HG02884 (cell line): ENCODE data around the gene RUFY4.

Experiments
- ATAC-seq: cut with Tn5 transposase; IDR thresholded peaks from one replicate; pipeline ENCODE4 v1.9.1; 2021; ENCODE audit warnings: mild to moderate bottlenecking, moderate library complexity; ENCODE audit not compliant: unreplicated experiment

The RUFY4 gene

GRCh38 chr2:218138047-218138446 is 69.0 kb downstream of the RUFY4 start:
- ATAC-seq: no peak
